DMS114 treated with DMSO at 0.1 percent for 48 hours (cell line): ENCODE data around the gene OR52E5.

Experiments used
- DNase-seq: peaks from one replicate; lab custom pipeline; 2025; ENCODE audit not compliant: unreplicated experiment; lab: John Stamatoyannopoulos, UW

Gene OR52E5

GRCh38 chr11:5932671-5933070 lies 39.7 kb downstream of the OR52E5 start:
- no peak for DNase-seq

GRCh38 chr11:5933116-5933515 lies 40.1 kb downstream of the OR52E5 start:
- no peak for DNase-seq

GRCh38 chr11:5937868-5938602 lies 45.0 kb downstream of the OR52E5 start:
- no peak for DNase-seq

GRCh38 chr11:5938603-5938965 lies 45.6 kb downstream of the OR52E5 start:
- DNase-seq = no peak

- no peak for DNase-seq
Measured at GRCh38 chr11:5940748-5941147, 47.7 kb downstream of the OR52E5 start.

- no peak for DNase-seq
Measured at GRCh38 chr11:5941951-5942350, 48.9 kb downstream of the OR52E5 start, which contains the start of gene OR56A3. TSS of gene OR56A3 (plus strand) at chr11:5942251. CDS start at chr11:5947347, 5,096 bp downstream.
